Middle frontal gyrus (tissue), 1 donor: ENCODE results near the gene QRICH1.
A peak's percentile ranks its signal among the peaks of the same experiment; 100 is the strongest.

Experiments used
- DNase-seq: peaks from one replicate; pipeline ENCODE4 v3.0.0-alpha.2; 2015; ENCODE audit warnings: low spot score; ENCODE audit errors: extremely low spot score

QRICH1 gene

DNA sequence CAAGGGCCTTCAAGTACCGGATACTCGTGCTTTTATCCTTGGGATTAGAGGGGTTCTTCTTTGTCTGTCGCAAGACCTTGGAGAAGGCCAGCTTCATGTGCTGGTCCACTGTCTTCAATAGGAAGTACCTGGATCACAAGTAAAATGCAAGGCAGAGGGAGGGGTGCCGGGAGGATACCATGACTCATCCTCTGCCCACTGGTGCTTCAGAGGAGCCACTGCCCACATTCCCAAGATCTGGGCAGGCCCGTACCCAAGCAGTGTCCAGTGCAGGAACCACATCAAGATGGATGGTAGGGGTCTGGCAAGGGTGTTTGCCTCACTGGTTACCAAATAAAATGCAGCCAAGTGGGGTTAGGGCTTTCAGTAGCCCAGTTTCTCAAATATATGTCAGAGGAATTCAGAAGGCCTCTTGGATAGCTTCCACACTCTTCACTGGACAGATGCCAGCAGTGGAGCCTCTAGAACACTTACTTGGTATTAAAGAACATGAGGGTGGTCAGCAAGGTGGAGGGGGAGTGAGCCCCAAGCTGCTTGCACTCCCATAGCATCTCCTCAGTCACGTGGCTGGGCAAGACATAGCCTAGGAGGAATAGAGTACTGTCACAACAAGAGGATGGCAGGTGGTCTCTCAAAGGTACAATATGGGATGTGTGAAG is 61.1 kb downstream of the QRICH1 start:
- DNase-seq, result no peak

DNA sequence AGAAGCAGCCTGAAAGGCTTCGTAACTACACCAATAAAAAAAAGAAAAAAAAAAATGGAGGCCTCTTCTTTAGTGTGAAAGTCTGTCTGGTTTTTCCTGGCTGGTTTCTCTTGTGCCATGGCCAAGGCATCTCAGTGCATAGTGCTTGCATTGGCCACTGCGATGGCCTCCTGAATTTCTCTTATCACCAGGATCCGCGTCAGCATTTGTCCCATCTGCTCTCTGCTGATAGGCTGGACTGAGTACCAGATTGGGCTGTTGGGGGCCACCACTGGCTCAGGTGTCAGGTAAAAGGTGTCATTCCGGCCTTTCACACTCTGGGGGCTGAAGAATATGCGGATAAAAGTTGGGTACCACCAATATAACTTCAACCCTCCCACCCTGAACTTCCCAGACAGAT is 63.5 kb downstream of the QRICH1 start:
- DNase-seq, result no peak

DNA sequence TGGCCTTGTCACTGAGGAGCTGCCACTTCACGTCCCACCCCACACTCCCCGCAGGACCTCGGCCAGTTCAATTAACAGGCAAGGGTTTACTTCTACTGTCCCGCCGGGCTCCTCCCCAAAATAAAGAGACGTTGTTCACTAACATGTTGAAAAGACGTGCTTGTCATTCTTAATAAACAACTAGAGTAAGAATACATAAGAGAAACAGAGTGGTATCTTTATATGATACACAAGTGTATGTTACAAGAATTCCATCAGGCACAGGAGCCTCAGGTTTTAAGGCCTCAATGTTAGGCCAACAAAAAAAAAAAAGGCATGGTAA is 64.3 kb downstream of the QRICH1 start:
- no peak for DNase-seq

DNA sequence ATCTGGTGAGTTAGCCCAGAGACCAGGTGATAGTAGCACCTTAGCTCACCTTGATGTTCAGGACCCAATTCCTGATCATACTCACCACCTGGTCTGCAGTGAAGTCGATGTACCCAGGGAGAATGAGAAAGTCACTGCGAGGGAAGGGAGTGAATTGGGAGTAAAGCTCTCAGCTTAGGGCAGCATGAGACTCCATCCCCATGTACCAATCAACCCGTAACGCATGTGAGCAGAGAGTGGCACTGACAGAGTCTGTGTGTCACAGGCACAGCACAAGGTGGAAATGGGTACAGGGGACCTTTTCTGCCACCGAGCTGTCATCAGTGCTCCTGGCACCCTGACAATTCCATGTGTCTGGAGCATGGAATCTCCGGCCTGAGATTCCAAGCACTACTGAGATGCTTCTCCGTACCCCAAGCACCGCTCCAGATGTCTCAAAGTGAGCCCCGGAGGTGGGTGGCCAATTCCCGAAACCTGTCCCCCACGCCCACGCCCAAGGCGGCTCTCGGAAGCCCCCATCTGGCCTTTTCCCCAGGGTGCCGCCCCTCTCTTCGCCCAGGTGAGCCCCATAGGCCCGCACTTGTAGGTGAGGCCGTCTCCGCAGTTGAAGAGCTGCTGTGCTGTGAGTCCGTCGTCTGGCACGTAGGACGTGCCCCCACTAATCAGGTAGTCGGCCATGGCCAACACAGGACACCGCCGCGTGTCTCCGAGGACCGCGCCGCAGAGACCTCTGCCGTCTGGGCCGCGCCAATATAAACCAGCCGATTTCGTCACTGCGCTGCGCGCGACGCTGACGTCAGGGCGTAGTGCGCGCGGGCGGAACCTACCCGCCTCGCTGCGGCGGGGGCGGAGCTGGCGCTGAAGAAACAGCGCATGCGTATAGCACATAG is 65.0 kb downstream of the QRICH1 start, which contains the start of gene IMPDH2:
Gene IMPDH2 (minus strand): TSS at position 726 of the 890 bp plus-strand sequence. CDS start 48 bp downstream, at position 678.
- peak; percentile 96 for DNase-seq

DNA sequence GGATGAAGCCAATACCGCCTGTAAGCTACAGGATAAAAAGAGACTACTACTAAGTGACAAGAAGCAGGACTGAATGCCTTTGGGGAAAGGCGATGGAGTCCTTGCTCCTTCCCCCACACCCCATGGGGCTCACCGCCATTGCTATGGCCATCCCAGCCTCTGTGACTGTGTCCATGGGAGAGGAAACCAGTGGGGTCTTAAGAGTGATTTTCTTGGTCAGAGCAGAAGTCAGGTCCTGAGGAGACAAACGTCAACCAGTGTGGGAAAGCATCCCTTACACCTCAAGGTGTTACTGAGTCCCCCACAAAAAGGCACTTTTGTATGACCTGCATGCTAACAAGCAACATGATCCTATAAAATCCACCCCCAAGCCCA is 65.6 kb downstream of the QRICH1 start:
- DNase-seq, result no peak

DNA sequence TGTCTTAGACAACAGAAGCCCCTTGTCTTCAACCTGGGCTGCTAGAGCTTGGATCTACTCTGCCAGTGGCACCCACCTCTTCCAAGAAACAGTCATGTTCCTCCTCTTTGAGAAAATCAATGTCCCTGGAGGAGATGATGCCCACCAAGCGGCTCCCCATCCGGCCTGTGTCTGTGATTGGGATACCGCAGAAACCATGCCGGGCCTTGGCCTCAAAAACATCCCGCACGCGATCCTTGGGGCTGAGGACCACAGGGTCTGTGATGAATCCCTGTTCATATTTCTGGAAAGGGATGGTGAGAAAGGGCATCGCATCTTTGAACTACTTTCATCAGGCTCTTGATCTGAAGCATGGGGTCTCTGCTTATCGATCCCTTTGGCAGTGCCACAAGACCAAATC is 66.2 kb downstream of the QRICH1 start:
- no peak for DNase-seq

DNA sequence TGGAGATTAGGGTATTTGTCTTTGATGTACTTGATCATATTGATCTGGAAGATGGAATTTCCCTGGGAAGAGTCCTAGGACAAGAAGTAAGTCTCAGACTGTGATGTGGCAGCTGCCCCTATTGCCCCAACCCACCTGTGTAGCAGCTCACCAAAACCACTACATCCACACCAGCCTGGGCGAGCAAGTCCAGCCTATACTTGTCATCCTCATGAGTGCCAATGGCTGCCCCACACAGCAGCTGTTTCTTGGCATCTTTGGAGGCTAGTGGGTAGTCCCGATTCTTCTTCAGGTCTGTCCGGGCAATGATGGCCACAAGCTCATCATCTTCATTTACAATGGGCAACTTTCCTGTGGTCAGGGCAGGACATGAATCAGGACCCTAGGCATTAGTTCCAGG is 67.3 kb downstream of the QRICH1 start:
- DNase-seq, result no peak

DNA sequence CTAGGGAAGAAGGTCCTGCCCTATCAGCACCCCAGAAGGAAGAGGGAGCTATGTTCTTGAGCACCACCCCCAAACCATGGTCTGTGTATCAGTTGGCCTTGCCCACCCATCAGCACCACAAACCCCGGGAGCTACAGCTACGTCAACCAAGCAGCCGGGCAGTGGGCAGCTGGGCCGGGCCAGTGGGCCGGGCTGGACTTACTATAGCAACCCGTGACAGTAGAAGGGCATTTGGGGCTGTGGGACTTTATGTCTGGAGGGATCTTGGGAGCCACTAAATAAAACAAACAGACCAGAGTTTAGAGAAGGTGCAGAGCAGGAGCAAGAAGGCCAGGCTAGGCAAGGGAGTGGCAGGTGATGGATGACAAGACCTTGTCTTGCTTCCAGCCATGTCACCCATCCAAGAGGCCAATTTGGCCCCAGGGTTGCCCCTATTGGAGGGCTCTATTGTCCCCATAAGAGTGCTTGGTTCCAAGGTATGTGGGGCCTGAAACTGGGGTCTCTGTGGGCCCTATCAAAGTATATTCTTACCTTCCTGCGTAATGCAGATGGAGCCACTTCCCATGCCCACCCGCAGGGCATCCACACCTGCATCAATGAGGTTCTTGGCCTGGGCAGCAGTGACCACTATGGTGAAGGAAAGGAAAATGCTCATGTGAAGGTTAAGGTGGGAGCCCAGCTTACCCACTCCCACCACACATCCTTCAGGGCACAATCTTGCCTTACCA is 67.9 kb downstream of the QRICH1 start:
- no peak for DNase-seq

DNA sequence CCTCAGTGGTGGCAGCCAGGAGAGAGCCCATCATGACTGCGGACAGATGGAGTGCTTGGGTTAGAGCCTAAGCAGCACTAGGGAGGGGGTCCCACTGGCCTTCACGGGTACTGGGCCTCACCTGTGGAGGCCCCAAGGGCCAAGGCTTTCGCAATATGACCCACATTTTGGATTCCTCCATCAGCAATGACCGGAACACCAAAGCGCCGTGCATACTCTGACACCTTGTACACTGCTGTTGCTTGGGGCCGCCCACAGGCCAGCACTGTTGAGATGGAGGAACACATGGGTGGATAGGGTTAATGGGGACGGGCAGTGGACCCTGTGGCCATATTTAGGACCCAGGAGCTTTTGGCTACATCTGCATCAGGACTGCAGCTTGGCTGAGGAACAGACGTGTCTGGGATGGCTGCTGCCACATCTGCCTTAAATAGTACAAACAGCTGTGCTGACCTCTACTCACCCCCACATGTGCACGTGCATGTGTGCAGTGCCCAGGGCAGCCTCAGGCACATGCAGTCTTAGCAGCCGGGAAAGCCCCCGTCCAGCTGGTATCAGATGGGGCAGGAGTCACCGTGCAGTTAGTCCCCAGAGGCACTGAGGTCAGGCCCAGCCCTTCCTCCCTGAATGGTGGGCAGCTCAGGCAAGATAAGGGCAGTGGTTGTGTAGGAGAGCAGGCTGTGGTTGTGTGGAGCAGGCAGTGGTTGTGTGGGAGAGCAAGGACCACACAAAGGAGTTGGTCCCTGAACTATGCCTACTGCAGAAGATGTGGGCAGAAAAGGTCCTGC is 68.7 kb downstream of the QRICH1 start:
- DNase-seq, result no peak

DNA sequence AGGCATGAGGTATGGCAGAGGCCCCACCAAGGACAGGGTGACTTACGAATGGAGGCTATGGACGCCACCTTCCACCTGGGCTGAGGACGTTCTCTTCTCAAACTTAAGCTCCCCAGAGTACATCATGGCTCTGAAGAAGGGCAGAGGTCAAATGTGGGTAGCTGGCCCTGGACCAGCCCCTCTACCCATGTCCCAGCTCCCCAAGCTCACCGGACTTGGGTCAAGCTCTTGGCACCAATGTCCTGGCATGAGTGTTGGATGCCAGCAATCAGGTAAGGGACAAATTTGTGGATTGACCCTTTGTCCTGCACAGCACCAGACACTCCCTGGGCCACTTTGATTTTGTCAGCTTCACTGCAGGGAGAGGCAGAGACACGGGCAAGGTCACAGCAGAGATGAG is 69.4 kb downstream of the QRICH1 start:
- DNase-seq, result no peak

DNA sequence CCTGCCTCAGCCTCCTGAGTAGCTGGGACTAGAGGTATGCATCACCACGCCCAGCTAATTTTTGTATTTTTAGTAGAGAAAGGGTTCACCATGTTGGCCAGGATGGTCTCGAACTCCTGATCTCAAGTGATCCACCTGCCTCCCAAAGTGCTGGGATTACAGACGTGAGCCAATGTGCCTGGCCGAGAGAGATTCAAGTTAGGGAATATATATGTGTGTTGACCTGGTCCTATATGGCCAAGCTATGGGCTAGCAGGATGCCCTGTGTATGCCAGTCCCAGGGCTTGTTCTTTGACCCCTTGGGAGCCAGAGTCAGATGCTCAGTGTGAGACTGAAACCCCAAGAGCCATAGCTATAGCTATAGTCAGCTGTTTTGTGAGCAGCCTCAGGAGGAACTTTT is 70.1 kb downstream of the QRICH1 start:
- DNase-seq, result no peak

DNA sequence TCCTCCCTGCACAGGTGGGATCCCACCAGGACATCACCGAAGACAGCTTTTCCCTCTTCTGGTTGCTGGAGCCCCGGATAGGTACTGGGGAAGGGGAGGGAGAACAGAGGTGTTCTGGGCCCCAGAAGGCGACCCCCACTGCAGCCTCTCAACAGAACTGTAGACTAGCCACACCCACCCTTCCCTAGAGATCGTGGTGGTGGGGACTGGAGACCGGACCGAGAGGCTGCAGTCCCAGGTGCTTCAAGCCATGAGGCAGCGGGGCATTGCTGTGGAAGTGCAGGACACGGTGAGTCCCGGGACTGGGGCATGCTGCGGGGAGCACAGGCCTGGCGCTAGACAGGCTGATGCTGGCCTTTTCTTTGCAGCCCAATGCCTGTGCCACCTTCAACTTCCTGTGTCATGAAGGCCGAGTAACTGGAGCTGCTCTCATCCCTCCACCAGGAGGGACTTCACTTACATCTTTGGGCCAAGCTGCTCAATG is 71.1 kb downstream of the QRICH1 start:
- no peak for DNase-seq

DNA sequence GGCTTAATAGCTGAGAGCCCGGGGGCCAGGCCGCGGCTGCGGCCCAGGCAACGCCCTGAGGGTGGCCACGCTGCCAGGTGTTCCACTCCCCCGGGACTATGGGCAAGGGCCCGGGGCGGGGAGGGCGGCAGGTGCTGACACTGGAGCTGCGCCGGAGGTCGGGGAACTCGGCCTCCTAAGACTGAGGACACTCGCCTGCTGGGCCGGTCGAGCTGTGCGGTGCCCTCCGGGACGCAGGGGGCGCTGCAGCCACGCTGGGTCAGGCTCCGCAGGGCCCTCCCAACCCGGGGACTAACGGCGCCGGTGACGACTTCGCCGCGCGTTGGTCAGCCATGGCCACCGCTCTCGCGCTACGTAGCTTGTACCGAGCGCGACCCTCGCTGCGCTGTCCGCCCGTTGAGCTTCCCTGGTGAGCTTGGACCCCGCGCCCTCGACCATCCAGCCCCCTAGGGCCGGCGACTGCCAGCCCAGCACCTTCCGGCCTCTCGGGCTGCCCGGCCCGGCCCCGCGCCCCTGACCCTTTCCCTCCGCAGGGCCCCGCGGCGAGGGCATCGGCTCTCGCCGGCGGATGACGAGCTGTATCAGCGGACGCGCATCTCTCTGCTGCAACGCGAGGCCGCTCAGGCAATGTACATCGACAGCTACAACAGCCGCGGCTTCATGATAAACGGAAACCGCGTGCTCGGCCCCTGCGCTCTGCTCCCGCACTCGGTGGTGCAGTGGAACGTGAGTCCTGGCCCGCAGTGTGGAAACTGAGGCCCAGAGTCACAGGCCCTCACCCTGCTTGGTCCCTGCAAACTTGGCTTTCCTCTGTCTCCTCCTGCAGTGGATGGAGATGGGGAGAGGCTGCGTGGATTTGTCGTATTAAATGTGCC is 71.8 kb downstream of the QRICH1 start, which contains the start of gene NDUFAF3:
Gene NDUFAF3 (plus strand): TSS at position 309 of the 875 bp plus-strand sequence. CDS start 24 bp downstream, at position 333.
- peak; percentile 87 for DNase-seq

DNA sequence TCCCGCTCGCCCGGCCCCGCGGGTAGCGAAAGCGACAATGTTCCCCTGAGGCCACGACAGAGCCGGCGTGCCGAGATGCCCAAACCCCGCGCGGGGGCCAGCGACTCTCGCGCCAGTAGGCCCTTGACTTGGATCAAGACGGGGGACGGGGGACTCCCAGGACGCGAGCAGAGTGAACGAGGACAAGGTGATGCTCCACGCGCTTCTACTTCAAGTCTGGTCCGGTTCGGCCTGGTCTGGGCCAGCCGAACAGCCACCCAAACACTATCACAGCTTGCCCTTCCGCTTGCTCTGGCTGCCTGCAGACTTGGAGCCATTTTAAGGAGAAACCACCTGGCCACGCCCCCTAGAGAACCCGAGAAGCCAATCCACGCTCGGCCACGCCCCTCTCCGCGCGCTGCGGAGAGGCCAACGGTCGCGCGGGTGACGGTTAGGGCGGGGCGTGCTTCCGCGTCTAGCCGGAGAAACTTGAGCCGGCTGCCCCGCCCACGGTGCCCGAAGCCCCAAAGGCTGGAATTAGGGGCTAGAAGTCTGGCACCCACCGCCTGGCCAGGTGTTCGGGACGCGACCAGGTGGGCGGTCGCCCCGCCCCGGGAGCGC is 72.6 kb downstream of the QRICH1 start:
- peak; percentile 96 for DNase-seq

DNA sequence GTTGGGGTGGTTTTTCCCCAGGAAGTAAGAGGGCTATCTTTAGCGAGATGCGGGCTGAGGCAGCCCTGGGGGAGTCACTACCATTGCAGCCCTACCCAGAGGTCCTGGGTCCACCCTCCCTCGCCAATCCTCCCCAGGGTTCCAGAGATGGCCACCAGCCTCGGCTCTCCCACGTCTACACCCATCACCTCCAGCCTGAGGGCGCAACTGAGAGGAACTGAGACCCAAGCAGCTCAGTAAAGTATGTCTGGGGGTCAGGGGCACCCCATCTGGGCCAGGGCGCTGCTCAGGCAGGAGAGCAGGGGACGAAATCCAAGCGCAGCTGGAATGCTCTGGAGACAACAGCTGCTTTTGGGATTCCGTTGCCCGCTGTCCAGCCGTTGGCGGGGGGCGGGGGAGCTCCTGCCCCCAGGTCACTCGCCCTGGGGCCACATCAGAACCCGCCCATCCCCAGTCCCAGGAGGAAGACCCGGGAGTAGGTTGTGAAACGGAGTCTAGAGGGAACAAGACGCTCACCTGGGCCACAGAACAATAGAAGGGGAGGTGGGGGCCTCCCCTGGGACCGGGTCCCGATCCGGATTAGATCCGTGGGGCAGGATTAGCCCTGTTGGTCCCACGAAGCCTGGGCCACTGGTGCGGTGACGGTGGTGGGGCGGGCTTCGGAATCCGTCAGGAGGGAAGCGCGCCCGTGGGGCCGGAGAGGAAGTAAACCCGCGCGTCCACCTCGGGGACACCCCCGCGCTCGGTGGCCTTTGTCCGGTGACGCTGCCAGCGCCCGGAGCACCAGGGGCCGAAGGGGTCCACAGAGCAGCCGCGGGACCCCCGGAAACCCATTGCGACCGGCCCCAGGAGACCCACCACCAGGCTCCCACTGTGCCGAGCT is 73.3 kb downstream of the QRICH1 start:
- DNase-seq, result no peak

DNA sequence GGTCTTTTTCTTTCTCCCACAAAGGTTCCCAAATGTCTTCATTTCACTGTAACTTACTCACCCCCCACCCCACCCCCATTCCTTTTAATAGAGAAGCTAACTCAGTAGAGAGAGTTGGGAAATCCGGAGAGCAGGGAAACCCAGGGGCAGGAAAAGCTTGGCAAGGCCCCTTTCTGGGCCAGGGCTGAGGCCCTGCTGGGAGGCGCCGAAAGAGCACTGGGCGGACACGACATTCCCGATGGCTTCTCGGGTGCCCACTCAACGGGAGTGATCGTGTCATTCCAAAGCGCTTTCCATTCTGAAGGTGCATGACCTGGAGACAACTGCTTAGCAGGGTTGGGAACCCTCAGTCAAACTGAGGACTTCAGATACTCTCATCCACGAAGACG is 73.9 kb downstream of the QRICH1 start:
- no peak for DNase-seq

DNA sequence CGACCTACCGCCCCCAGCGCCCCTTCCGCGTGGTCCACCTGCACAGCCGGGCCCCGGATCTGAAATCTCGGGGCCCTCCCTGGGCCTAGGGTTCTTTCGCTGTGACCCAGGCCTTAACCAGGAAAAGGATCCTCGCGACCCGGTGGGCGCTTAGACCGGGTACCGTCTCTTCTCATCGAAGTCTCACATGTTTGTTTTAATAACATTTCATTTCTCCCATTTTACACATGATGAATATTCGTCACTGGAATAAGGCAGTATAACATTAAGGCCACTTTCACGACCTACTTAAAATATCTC is 75.2 kb downstream of the QRICH1 start:
- no peak for DNase-seq

DNA sequence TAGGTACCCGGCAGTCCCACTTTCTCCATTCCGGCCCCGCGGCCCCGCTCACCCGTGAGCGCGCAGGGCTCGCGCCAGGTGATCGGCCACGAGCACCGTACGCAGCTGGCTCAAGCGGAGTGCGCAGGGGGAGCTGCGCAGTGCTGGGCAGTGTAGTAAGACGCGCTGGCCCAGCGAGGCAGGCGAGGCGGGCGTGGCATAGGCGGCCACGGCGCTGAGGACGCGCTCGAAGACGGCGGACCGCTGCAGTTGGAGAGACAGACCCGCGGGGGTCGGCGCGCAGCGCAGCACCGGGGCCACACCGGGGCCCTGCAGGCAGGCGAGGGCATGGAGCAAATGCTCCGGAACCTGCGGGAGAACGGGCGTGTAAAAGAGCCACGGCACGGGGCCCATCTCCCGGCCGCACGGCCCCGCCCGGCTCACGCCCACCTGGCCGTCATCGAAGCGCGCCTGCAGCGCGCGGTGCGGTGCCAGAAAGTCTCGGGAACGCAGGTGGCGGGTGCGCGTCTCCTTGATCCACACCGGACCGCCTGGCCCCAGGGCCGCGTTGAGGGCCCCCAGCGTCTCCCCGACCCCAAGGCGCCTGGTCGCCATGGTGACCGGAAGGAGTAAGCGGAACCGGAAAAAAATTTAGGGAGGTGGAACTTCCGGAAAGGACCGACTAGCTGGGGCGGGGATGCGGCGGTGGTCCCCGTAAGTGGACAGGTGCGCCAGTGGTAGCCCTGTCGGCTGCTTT is 75.7 kb downstream of the QRICH1 start, which contains the start of gene DALRD3:
Gene DALRD3 (minus strand): TSS at position 610 of the 736 bp plus-strand sequence. CDS start 16 bp downstream, at position 594.
- DNase-seq, result peak; percentile 39
